K562 (cell line): Measurements from ENCODE around the gene KLK7.

Experiments
- CAMTA2 ChIP-seq: fragments of 250-450 bp; sonication (Bioruptor Pico); conservative IDR thresholded peaks from 2 replicates; pipeline ENCODE4 v1.5.1; 2022
- CHD2 ChIP-seq: IDR thresholded peaks from 2 replicates; pipeline ENCODE4 v1.6.1; 2011; ENCODE audit warnings: low read depth, low read length
- CTCF ChIP-seq, 3 experiments: IDR thresholded peaks in 2 of 3; conservative IDR thresholded peaks in 1 of 3; 2 replicates each; pipeline ENCODE4 v1.5.1; 2011 to 2012; ENCODE audit warnings: low read length in 3 of 3, mild to moderate bottlenecking in 3 of 3, control low read depth in 2 of 3, improper control_type of control experiment in 1 of 3, inconsistent platforms in 1 of 3, low read depth in 1 of 3, mixed read lengths in 1 of 3, moderate library complexity in 1 of 3; ENCODE audit not compliant: insufficient read depth in 2 of 3
- GABPB1 ChIP-seq: sonication (generic); formaldehyde crosslinking; IDR thresholded peaks from 2 replicates; pipeline ENCODE4 v1.8.0; 2022; ENCODE audit warnings: mild to moderate bottlenecking, missing genetic modification reagents
- IFI16 ChIP-seq: fragments of 250-450 bp; sonication (Bioruptor Pico); IDR thresholded peaks from 2 replicates; pipeline ENCODE4 v2.1.2; 2022; ENCODE audit warnings: mild to moderate bottlenecking, inconsistent platforms
- POU5F1 ChIP-seq: fragments of 150-350 bp; IDR thresholded peaks from 2 replicates; pipeline ENCODE4 v1.6.1; 2014; ENCODE audit warnings: borderline replicate concordance, low read length, low read depth, mild to moderate bottlenecking; ENCODE audit not compliant: partially characterized antibody
- SRSF1 ChIP-seq: fragments of 200-400 bp; formaldehyde crosslinking; IDR thresholded peaks from 2 replicates; pipeline ENCODE4 v1.6.1; 2017; ENCODE audit warnings: mild to moderate bottlenecking, low read depth, low read length, moderate library complexity
- TEAD4 ChIP-seq, 2 experiments: sonication (generic) in 1 of 2; formaldehyde crosslinking in 1 of 2; IDR thresholded peaks; 2 replicates each; pipeline versions ENCODE4 v1.6.1 to v1.8.0; 2012 to 2022; ENCODE audit warnings: borderline replicate concordance in 1 of 2, inconsistent platforms in 1 of 2, low read length in 1 of 2, mild to moderate bottlenecking in 1 of 2, missing genetic modification reagents in 1 of 2
- ZNF12 ChIP-seq: sonication (generic); formaldehyde crosslinking; IDR thresholded peaks from 2 replicates; pipeline ENCODE4 v1.4.0; 2020; ENCODE audit warnings: mild to moderate bottlenecking, missing genetic modification reagents
- ZNF398 ChIP-seq: fragments of 250-450 bp; sonication (Bioruptor Pico); IDR thresholded peaks from 2 replicates; pipeline ENCODE4 v1.8.0; 2021; ENCODE audit warnings: moderate library complexity, mild to moderate bottlenecking, inconsistent platforms
- ZNF512 ChIP-seq: IDR thresholded peaks from 2 replicates; pipeline ENCODE4 v1.6.1; 2016; ENCODE audit warnings: missing genetic modification characterization, missing compliant biosample characterization

- TF ChIP-seq POU5F1 (no peak), ZNF12 (CRISPR knock-in tag) (no peak), IFI16 (CRISPR knock-in tag) (no peak), CAMTA2 (CRISPR knock-in tag) (no peak), TEAD4 (IDR thresholded peaks at IDR 0.05; ENCODE audit: low read length) (no peak), TEAD4 (CRISPR knock-in tag; IDR thresholded peaks at IDR 0.05; ENCODE audit: borderline replicate concordance) (no peak), CTCF (IDR thresholded peaks at IDR 0.05 in 2 of 3, conservative IDR thresholded peaks at IDR 0.05 in 1 of 3; ENCODE audit: insufficient read depth in 2 of 3, low read depth in 1 of 3, low read length in 3 of 3) (no peak), ZNF512 (tag) (no peak), GABPB1 (CRISPR knock-in tag) (no peak), ZNF398 (CRISPR knock-in tag) (no peak), SRSF1 (no peak), CHD2 (no peak)
These were observed 25.6 kb upstream of the KLK7 start for GRCh38 chr19:51009061-51009891.
